ENCODE data around the gene LDAF1.

LDAF1 gene

GRCh38 chr16:21197112-21197511 is 38.6 kb downstream of the LDAF1 start:
- DNase-seq (ENCODE audit: low spot score), result no peak

GRCh38 chr16:21197621-21198020 is 39.1 kb downstream of the LDAF1 start:
- no peak for DNase-seq (ENCODE audit: low spot score)

GRCh38 chr16:21199607-21200218 is 41.2 kb downstream of the LDAF1 start:
- no peak for DNase-seq (ENCODE audit: low spot score)

GRCh38 chr16:21203155-21203797 is 44.8 kb downstream of the LDAF1 start:
- DNase-seq (ENCODE audit: low spot score), result no peak

GRCh38 chr16:21205303-21205702 is 46.8 kb downstream of the LDAF1 start:
- DNase-seq (ENCODE audit: low spot score), result no peak

- DNase-seq (ENCODE audit: low spot score), result no peak
These were observed 48.1 kb downstream of the LDAF1 start for GRCh38 chr16:21206550-21206949.

GRCh38 chr16:21208446-21209230 is 50.2 kb downstream of the LDAF1 start:
- no peak for DNase-seq (ENCODE audit: low spot score)

- no peak for DNase-seq (ENCODE audit: low spot score)
These were observed 53.0 kb downstream of the LDAF1 start, which contains the start of gene ZP2 for GRCh38 chr16:21211486-21211885. Gene ZP2, minus strand, starts transcription at chr16:21211574. Its CDS starts 27 bp downstream, at chr16:21211547.

- DNase-seq (ENCODE audit: low spot score), result no peak
These were observed 55.6 kb downstream of the LDAF1 start for GRCh38 chr16:21214086-21214485.

GRCh38 chr16:21217121-21217520 is 58.6 kb downstream of the LDAF1 start:
- no peak for DNase-seq (ENCODE audit: low spot score)

- no peak for DNase-seq (ENCODE audit: low spot score)
These were observed 59.7 kb downstream of the LDAF1 start for GRCh38 chr16:21218153-21218552.

- no peak for DNase-seq (ENCODE audit: low spot score)
These were observed 61.1 kb downstream of the LDAF1 start for GRCh38 chr16:21219551-21219950.

GRCh38 chr16:21222495-21223337 is 64.2 kb downstream of the LDAF1 start:
- no peak for DNase-seq (ENCODE audit: low spot score)

GRCh38 chr16:21223787-21224186 is 65.3 kb downstream of the LDAF1 start:
- no peak for DNase-seq (ENCODE audit: low spot score)

GRCh38 chr16:21224800-21225199 is 66.3 kb downstream of the LDAF1 start:
- DNase-seq (ENCODE audit: low spot score), result no peak

- DNase-seq (ENCODE audit: low spot score), result no peak
These were observed 68.3 kb downstream of the LDAF1 start for GRCh38 chr16:21226749-21227148.

- no peak for DNase-seq (ENCODE audit: low spot score)
These were observed 69.4 kb downstream of the LDAF1 start for GRCh38 chr16:21227866-21228265.

GRCh38 chr16:21228361-21228872 is 69.9 kb downstream of the LDAF1 start:
- no peak for DNase-seq (ENCODE audit: low spot score)
